Activated CD8-positive, alpha-beta memory T cell treated with anti-CD3 and anti-CD28 coated beads, Interleukin-2, amount 50 U/mL, for 4 hours (primary cell): ENCODE measurements around the gene MYG1.
A peak's percentile ranks its signal among the peaks of the same experiment; 100 is the strongest.
"Not testable (repeated sequence)": the region's sequence is repeated elsewhere in the genome, so short reads cannot be mapped to it uniquely, and the experiment has no call there.

Experiments used
- DNase-seq: peaks from one replicate; pipeline ENCODE4 v3.0.0-alpha.2; 2020

Gene MYG1

GRCh38 chr12:53287741-53288216, 11.7 kb upstream of the MYG1 start:
- peak; percentile 75 for DNase-seq

- DNase-seq, result no peak
Observed at GRCh38 chr12:53288322-53288721, 11.2 kb upstream of the MYG1 start.

GRCh38 chr12:53289891-53290290, 9.6 kb upstream of the MYG1 start:
- no peak for DNase-seq

- no peak for DNase-seq
Observed at GRCh38 chr12:53290661-53291060, 8.8 kb upstream of the MYG1 start.

GRCh38 chr12:53292426-53292825, 7.1 kb upstream of the MYG1 start:
- DNase-seq, result no peak

- peak; percentile 82 for DNase-seq
Observed at GRCh38 chr12:53295070-53295890, 4.2 kb upstream of the MYG1 start, which contains the start of gene PFDN5. Gene PFDN5 (plus strand): TSS chr12:53295542. CDS start chr12:53295568, 26 bp downstream.

- DNase-seq, result no peak
Observed at GRCh38 chr12:53295891-53296219, 3.6 kb upstream of the MYG1 start.

GRCh38 chr12:53297106-53297505, 2.4 kb upstream of the MYG1 start:
- DNase-seq, result not testable (repeated sequence)

- DNase-seq, result no peak
Observed at GRCh38 chr12:53298164-53298563, 1.3 kb upstream of the MYG1 start.

GRCh38 chr12:53299101-53299453, 418 bp upstream of the MYG1 start:
- DNase-seq, result no peak

- DNase-seq, result no peak
Observed at GRCh38 chr12:53300187-53300586, 692 bp downstream of the MYG1 start.

GRCh38 chr12:53302903-53303302, 3.4 kb downstream of the MYG1 start:
- DNase-seq, result no peak

- no peak for DNase-seq
Observed at GRCh38 chr12:53306826-53307225, 7.3 kb downstream of the MYG1 start.

- DNase-seq, result no peak
Observed at GRCh38 chr12:53308276-53308675, 8.8 kb downstream of the MYG1 start.

- DNase-seq, result no peak
Observed at GRCh38 chr12:53313996-53314395, 14.5 kb downstream of the MYG1 start.

- no peak for DNase-seq
Observed at GRCh38 chr12:53320352-53321195, 21.1 kb downstream of the MYG1 start.

- peak; percentile 51 for DNase-seq
Observed at GRCh38 chr12:53324113-53324778, 24.8 kb downstream of the MYG1 start.

- peak; percentile 86 for DNase-seq
Observed at GRCh38 chr12:53324779-53325510, 25.4 kb downstream of the MYG1 start.

GRCh38 chr12:53325511-53326061, 26.1 kb downstream of the MYG1 start:
- DNase-seq, result peak; percentile 24

- no peak for DNase-seq
Observed at GRCh38 chr12:53326460-53327185, 27.1 kb downstream of the MYG1 start.

GRCh38 chr12:53327435-53328042, 28.0 kb downstream of the MYG1 start:
- DNase-seq, result no peak
